A673 (cell line): ENCODE results near the gene APBB2.

Source experiments
- EZH2 ChIP-seq: fragments of 200-600 bp; sonication (generic); IDR thresholded peaks from 2 replicates; pipeline ENCODE4 v1.6.1; 2017; ENCODE audit warnings: borderline replicate concordance, low read depth, mild to moderate bottlenecking, mixed read lengths, antibody characterized with exemption, low read length; ENCODE audit not compliant: poor library complexity, severe bottlenecking
- TF ChIP-seq, protein P1 (sequence below): fragments of 300-800, 200-600 bp; sonication (generic); conservative IDR thresholded peaks from 2 replicates; pipeline ENCODE4 v1.5.1; 2017; ENCODE audit warnings: low read depth, mild to moderate bottlenecking, antibody characterized with exemption, low read length, moderate library complexity, mixed read lengths

DNA sequence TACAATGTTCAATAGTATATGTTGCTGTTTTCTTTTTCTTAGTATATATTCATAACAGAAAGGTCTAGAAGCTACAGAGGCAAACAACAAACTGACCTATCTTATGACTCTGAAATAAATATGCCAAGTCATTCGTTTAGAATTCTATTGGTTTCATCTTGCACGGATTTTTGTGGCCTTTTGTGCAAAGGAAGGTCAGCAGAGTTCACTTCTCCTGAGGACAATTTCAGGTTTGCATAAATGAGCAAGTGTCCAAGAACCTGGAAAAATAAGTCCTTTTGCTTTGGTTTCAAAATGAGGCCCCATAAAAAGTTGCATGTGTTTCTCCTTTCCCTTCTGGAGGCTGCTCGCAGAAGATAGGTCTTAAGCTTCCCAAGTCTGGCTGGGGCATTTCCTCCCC lies 156.9 kb downstream of the APBB2 start:
- TF ChIP-seq, protein P1, sequence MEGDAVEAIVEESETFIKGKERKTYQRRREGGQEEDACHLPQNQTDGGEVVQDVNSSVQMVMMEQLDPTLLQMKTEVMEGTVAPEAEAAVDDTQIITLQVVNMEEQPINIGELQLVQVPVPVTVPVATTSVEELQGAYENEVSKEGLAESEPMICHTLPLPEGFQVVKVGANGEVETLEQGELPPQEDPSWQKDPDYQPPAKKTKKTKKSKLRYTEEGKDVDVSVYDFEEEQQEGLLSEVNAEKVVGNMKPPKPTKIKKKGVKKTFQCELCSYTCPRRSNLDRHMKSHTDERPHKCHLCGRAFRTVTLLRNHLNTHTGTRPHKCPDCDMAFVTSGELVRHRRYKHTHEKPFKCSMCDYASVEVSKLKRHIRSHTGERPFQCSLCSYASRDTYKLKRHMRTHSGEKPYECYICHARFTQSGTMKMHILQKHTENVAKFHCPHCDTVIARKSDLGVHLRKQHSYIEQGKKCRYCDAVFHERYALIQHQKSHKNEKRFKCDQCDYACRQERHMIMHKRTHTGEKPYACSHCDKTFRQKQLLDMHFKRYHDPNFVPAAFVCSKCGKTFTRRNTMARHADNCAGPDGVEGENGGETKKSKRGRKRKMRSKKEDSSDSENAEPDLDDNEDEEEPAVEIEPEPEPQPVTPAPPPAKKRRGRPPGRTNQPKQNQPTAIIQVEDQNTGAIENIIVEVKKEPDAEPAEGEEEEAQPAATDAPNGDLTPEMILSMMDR, result no peak
- TF ChIP-seq EZH2, result no peak
